ENCODE data around the gene SLC22A3. TPM values are rescaled to one million over a fixed set of nuclear protein-coding genes. Genes with fewer than 3 reads are reported as not detected.
A peak's percentile ranks its signal among the peaks of the same experiment; 100 is the strongest.

SLC22A3 gene
- total and polyA plus RNA-seq, 2 donors from 2014 or later: 6.4 to 7.4 TPM

DNA sequence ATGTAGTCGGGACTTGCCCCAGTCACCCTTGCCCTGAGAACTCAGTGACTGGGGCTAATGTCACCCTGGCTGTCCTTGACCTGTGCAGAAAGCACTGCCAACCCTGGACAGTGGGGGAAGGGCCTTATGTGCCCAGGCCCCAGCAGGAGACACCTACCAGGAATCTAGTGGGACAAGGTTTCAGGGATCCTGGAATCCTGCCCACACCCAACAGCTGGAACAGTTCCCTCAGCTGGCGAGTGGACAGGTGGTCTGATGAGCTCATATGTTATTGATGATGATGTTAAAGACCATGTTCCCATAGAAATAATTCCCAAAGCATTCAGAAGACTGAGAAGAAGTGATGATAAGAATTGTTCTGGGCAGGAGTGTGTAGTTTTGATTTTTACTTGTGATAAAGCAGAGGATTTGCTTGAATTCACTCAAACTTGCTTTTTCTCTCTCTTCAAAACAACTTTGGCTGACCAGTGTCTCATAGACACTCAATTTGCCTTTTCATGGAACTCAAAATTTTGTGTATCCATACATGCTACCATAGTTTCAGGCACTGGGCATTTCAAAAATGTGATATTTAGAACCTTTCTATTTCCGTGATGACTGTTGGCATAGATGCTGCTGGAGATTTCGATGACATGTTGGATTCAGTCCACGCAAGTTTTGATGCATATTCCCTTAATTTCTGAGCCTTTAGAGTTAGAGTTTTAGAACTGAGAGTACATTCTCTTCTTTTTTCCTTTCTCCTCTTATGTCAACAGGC is 79.3 kb downstream of the SLC22A3 start:
- no peak overlapping the region for H3K27ac ChIP-seq (ENCODE audit: low read depth in 2 of 2, low read length in 2 of 2)
- no peaks in the 10 kb centered on the region for H3K9me3 ChIP-seq (ENCODE audit: control insufficient read depth in 2 of 3, insufficient read depth in 1 of 3, low read length in 3 of 3)
- H3K4me3 ChIP-seq (ENCODE audit: low read length in 3 of 3): no peak overlapping the region
- no peaks in the 10 kb centered on the region for H3K27me3 ChIP-seq (ENCODE audit: control insufficient read depth, insufficient read depth, low read length)
- FAIRE-seq (no peak), DNase-seq (no peak)
- H3K9ac ChIP-seq (ENCODE audit: low read length in 3 of 3): no peak overlapping the region
- TF ChIP-seq, protein P1, sequence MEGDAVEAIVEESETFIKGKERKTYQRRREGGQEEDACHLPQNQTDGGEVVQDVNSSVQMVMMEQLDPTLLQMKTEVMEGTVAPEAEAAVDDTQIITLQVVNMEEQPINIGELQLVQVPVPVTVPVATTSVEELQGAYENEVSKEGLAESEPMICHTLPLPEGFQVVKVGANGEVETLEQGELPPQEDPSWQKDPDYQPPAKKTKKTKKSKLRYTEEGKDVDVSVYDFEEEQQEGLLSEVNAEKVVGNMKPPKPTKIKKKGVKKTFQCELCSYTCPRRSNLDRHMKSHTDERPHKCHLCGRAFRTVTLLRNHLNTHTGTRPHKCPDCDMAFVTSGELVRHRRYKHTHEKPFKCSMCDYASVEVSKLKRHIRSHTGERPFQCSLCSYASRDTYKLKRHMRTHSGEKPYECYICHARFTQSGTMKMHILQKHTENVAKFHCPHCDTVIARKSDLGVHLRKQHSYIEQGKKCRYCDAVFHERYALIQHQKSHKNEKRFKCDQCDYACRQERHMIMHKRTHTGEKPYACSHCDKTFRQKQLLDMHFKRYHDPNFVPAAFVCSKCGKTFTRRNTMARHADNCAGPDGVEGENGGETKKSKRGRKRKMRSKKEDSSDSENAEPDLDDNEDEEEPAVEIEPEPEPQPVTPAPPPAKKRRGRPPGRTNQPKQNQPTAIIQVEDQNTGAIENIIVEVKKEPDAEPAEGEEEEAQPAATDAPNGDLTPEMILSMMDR (IDR thresholded peaks at IDR 0.05; ENCODE audit: borderline replicate concordance, extremely low read depth, insufficient read depth): no peak
- peaks cover 0 to 9% (median 8%) of the 10 kb centered on the region in 3 donors for H3K4me1 ChIP-seq (ENCODE audit: control insufficient read depth in 2 of 3, insufficient read depth in 2 of 3, low read depth in 1 of 3, low read length in 3 of 3)
- intact Hi-C loops (cut with DNase I): no loop called here
- H3K36me3 ChIP-seq (ENCODE audit: control insufficient read depth in 2 of 3, insufficient read depth in 3 of 3, low read length in 3 of 3): no peaks in the 10 kb centered on the region

DNA sequence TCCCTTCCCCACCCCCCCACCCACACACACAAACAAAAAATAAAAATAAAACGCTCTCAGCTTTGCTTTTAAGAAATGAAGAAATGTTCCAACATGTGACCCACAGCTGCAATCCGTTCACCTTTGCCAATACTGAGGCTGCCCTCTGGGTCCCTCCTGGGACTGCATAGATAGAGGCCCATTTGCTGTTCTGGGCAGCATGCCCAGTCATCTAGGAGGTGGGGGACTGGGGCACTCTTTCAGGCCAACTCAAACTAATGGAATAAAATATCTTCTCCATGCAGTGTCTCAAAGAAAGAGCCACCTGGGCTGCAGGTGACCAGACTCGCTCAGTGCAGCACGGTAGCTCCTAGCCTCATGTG is 79.9 kb downstream of the SLC22A3 start:
- Histone ChIP-seq H3K27ac (ENCODE audit: low read depth in 2 of 2, low read length in 2 of 2) (no peak overlapping the region), H3K4me3 (ENCODE audit: low read length in 3 of 3) (no peak overlapping the region), H3K9ac (ENCODE audit: low read length in 3 of 3) (no peak overlapping the region), H3K27me3 (ENCODE audit: control insufficient read depth, insufficient read depth, low read length) (no peaks in the 10 kb centered on the region), H3K9me3 (ENCODE audit: control insufficient read depth in 2 of 3, insufficient read depth in 1 of 3, low read length in 3 of 3) (no peaks in the 10 kb centered on the region), H3K36me3 (ENCODE audit: control insufficient read depth in 2 of 3, insufficient read depth in 3 of 3, low read length in 3 of 3) (no peaks in the 10 kb centered on the region), H3K4me1 (ENCODE audit: control insufficient read depth in 2 of 3, insufficient read depth in 2 of 3, low read depth in 1 of 3, low read length in 3 of 3) (peaks cover 0 to 9% (median 8%) of the 10 kb centered on the region in 3 donors)
- intact Hi-C loops (cut with DNase I): no loop called here
- FAIRE-seq (no peak), DNase-seq (peak in 2 of 5 donors; percentile 16 to 90)
- TF ChIP-seq, protein P1 (IDR thresholded peaks at IDR 0.05; ENCODE audit: borderline replicate concordance, extremely low read depth, insufficient read depth): no peak

DNA sequence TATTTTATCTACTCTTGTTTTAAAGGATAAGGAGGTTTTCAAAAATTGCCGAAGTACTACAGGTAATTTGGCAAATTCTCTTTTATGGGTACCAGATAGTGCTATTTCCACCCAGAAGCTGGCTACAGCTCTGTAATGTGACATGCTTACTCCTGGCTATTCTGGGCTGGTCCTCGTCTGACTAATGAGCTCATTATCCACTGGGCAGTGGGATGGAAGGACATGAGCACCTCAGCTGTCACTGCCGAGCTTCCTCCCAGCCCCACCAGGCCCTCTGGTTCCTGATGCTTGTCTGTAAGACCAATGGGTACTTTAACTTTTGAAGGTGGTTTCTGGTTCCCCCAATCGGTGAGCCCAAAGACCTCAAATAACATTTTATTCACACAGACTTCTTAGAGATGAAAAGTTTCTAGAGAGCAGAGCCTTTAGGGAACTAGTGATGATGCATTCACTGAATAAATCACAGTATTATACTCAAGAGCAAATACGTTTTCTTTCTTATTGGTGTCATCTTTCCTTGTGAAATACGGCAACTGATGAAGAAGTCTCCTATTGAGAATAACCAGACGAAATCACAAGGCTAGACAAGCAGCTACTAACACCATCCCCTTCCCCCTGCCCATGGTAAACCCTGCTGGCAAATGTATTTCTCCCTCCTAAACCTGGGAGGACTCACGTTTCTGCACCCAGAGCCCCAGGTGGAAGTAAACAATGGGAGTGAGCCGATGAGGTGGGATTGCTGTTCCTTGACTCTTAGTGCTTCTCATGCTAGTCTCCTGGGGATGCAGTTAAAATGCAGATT is 80.8 kb downstream of the SLC22A3 start:
- no peaks in the 10 kb centered on the region for H3K27me3 ChIP-seq (ENCODE audit: control insufficient read depth, insufficient read depth, low read length)
- no peak for DNase-seq
- peaks cover 0 to 9% (median 8%) of the 10 kb centered on the region in 3 donors for H3K4me1 ChIP-seq (ENCODE audit: control insufficient read depth in 2 of 3, insufficient read depth in 2 of 3, low read depth in 1 of 3, low read length in 3 of 3)
- no peak overlapping the region for H3K27ac ChIP-seq (ENCODE audit: low read depth in 2 of 2, low read length in 2 of 2)
- H3K36me3 ChIP-seq (ENCODE audit: control insufficient read depth in 2 of 3, insufficient read depth in 3 of 3, low read length in 3 of 3): no peaks in the 10 kb centered on the region
- intact Hi-C loops (cut with DNase I): no loop called here
- no peak overlapping the region for H3K9ac ChIP-seq (ENCODE audit: low read length in 3 of 3)
- no peaks in the 10 kb centered on the region for H3K9me3 ChIP-seq (ENCODE audit: control insufficient read depth in 2 of 3, insufficient read depth in 1 of 3, low read length in 3 of 3)
- FAIRE-seq: no peak
- TF ChIP-seq, protein P1 (IDR thresholded peaks at IDR 0.05; ENCODE audit: borderline replicate concordance, extremely low read depth, insufficient read depth): no peak
- no peak overlapping the region for H3K4me3 ChIP-seq (ENCODE audit: low read length in 3 of 3)
